ENCODE measurements around the gene EXOC7. TPM values are rescaled to one million over a fixed set of nuclear protein-coding genes. Genes with fewer than 3 reads are reported as not detected.

EXOC7 gene
- total RNA-seq, 3 donors from 2014 or later (not counting 1 experiment from before 2014, with no cell fraction given), result 130 to 149 (median 142) TPM

DNA sequence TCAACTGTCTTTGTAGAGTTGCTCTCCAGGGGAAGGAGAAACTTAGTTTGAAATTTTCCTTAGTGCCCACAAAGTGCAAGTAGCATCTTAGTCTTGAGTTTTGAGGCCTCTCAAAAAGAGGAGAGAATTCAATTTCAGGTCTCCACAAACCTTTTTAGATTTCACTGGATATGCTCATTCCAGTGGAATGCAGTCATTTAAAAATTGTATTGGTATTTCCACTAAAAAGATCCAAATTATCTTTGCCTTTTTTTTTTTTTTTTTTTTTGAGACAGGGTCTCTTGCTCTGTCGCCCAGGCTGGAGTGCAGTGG, 44.4 kb upstream of the EXOC7 start:
- Histone ChIP-seq H3K36me3 (ENCODE audit: control insufficient read depth, insufficient read depth, low read length) (no peaks in the 10 kb centered on the region), H3K27ac (ENCODE audit: low read length) (no peak overlapping the region), H3K4me3 (ENCODE audit: low read length) (no peak overlapping the region), H3K27me3 (ENCODE audit: control insufficient read depth, insufficient read depth, low read length) (no peaks in the 10 kb centered on the region), H3K9me3 (ENCODE audit: control insufficient read depth, insufficient read depth, low read length) (no peaks in the 10 kb centered on the region), H3K4me1 (ENCODE audit: control insufficient read depth, insufficient read depth, low read length) (peaks cover 47% of the 10 kb centered on the region)
- TF ChIP-seq, protein P1, sequence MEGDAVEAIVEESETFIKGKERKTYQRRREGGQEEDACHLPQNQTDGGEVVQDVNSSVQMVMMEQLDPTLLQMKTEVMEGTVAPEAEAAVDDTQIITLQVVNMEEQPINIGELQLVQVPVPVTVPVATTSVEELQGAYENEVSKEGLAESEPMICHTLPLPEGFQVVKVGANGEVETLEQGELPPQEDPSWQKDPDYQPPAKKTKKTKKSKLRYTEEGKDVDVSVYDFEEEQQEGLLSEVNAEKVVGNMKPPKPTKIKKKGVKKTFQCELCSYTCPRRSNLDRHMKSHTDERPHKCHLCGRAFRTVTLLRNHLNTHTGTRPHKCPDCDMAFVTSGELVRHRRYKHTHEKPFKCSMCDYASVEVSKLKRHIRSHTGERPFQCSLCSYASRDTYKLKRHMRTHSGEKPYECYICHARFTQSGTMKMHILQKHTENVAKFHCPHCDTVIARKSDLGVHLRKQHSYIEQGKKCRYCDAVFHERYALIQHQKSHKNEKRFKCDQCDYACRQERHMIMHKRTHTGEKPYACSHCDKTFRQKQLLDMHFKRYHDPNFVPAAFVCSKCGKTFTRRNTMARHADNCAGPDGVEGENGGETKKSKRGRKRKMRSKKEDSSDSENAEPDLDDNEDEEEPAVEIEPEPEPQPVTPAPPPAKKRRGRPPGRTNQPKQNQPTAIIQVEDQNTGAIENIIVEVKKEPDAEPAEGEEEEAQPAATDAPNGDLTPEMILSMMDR (IDR thresholded peaks at IDR 0.05), result no peak
- Mint-ChIP-seq H3K27ac (peak overlapping the region in 1 of 2 donors; percentile 16), H3K4me3 (no peak overlapping the region), H3K9me3 (no peaks in the 10 kb centered on the region), H3K4me1 (peaks cover 40 to 42% of the 10 kb centered on the region in 2 donors), H3K27me3 (ENCODE audit: low read depth in 2 of 2) (no peaks in the 10 kb centered on the region), H3K36me3 (no peaks in the 10 kb centered on the region)
- ATAC-seq (no peak), DNase-seq (no peak)
- intact Hi-C loops (cut with micrococcal nuclease), result no loop called here
- 92% methylated on average over 1 of the region's 1 CpG for WGBS (ENCODE audit: insufficient coverage)

DNA sequence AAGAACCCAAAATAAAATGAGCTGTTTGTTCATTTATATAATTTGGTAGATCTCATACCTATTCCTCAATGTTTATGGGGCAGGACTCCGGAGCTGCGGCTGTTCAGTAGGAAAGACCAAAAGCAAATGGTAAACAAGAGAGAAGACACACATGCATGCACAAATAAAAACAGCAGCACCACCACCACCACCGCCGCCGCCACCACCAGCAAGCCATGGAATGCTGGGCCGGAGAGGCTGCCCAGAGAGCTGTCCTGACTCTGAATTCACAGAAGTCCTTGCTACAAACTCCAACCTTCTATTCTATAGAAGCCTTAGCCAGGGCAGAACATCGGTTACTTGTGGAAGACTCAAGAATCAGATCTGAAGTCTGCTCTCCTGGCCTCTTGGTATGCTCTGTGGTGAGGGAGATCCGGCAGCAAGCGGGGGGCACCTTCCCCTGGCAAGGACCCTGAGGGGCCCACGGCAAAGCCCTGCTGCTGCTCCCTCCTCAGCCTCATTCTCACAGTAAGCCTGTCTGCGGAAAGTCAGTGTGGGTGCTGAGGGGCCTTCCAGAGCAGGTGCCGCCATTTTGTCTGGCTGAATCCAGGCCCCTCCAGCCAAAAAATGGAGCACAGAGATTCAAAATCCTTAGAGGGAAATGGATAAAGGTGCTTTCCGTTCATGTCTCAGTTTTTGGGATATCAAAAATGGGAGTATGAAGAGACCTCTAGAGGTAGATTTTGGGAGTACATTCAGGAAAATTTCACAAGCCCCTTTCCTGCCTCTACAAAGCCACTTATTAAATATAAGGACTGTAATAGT, 43.8 kb upstream of the EXOC7 start:
- Mint-ChIP-seq H3K4me1 (peaks cover 45 to 48% of the 10 kb centered on the region in 2 donors), H3K9me3 (no peaks in the 10 kb centered on the region), H3K4me3 (no peak overlapping the region), H3K36me3 (no peaks in the 10 kb centered on the region), H3K27me3 (ENCODE audit: low read depth in 2 of 2) (no peaks in the 10 kb centered on the region), H3K27ac (peak overlapping the region; percentile 94 to 95)
- no peaks in the 10 kb centered on the region for H3K27me3 ChIP-seq (ENCODE audit: control insufficient read depth, insufficient read depth, low read length)
- intact Hi-C loops (cut with micrococcal nuclease), result no loop called here
- H3K36me3 ChIP-seq (ENCODE audit: control insufficient read depth, insufficient read depth, low read length), result no peaks in the 10 kb centered on the region
- no peak overlapping the region for H3K4me3 ChIP-seq (ENCODE audit: low read length)
- TF ChIP-seq, protein P1 (IDR thresholded peaks at IDR 0.05), result no peak
- H3K9me3 ChIP-seq (ENCODE audit: control insufficient read depth, insufficient read depth, low read length), result no peaks in the 10 kb centered on the region
- ATAC-seq (no peak), DNase-seq (no peak)
- peaks cover 52% of the 10 kb centered on the region for H3K4me1 ChIP-seq (ENCODE audit: control insufficient read depth, insufficient read depth, low read length)
- WGBS (ENCODE audit: insufficient coverage), result 93% methylated on average over 13 of the region's 13 CpGs
- H3K27ac ChIP-seq (ENCODE audit: low read length), result peak overlapping the region; percentile 5

DNA sequence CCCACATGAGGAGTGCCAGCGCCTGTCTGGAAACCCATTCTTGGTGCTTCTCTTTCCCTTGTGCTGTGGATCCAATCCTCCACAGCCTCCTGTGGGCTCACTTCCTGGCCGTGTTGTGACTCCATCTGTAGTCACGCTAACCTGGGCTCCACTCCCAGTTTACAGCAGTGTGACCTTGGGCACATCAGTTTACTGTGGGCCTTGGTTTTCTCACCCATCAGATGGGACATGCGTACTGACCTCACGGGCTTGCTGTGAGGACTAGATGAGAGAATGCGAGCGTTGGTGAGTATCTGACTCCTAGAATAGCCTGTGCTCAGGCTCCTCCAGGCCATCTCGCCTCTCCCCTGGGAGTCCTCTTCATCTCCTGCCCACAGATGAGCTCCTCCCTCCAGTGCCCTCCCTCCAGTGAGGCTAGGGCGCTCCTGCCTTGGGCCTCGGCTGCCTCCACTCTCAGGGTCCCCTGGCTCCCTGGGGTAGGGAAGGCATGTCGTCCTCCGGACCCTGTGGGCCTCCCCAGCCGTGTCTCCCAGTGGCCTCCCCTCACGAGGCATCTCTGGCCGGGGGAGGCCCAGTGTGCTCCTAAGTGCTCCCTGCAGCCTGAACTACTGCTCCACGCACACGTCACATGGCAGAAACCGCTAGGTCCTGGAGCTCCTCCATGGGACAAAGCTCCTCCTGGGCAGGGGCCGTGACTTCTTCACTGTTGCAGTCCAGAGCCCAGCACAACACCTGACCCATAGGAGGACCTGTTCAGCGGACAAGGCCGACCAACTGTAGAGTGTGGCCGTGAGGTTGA, 42.7 kb upstream of the EXOC7 start:
- H3K4me3 ChIP-seq (ENCODE audit: low read length), result peak overlapping the region; percentile 28
- peaks cover 57 to 59% of the 10 kb centered on the region in 2 donors for H3K4me1 Mint-ChIP-seq
- no peaks in the 10 kb centered on the region for H3K9me3 Mint-ChIP-seq
- intact Hi-C loops (cut with micrococcal nuclease), result no loop called here
- ATAC-seq, result peak; percentile 34 to 47 (median 36)
- peaks cover 63% of the 10 kb centered on the region for H3K4me1 ChIP-seq (ENCODE audit: control insufficient read depth, insufficient read depth, low read length)
- H3K27me3 ChIP-seq (ENCODE audit: control insufficient read depth, insufficient read depth, low read length), result no peaks in the 10 kb centered on the region
- no peaks in the 10 kb centered on the region for H3K36me3 ChIP-seq (ENCODE audit: control insufficient read depth, insufficient read depth, low read length)
- peaks cover 0 to under 1% of the 10 kb centered on the region in 2 donors for H3K27me3 Mint-ChIP-seq (ENCODE audit: low read depth in 2 of 2)
- peak overlapping the region; percentile 94 to 95 for H3K27ac Mint-ChIP-seq
- H3K9me3 ChIP-seq (ENCODE audit: control insufficient read depth, insufficient read depth, low read length), result no peaks in the 10 kb centered on the region
- peak in 1 of 2 donors; percentile 61 for DNase-seq
- H3K4me3 Mint-ChIP-seq, result peak overlapping the region; percentile 89
- TF ChIP-seq, protein P1 (IDR thresholded peaks at IDR 0.05), result no peak
- peak overlapping the region; percentile 95 for H3K27ac ChIP-seq (ENCODE audit: low read length)
- no peaks in the 10 kb centered on the region for H3K36me3 Mint-ChIP-seq
- WGBS (ENCODE audit: insufficient coverage), result 83% methylated on average over 22 of the region's 22 CpGs

Measured in natural killer cell (primary cell).